GM19463 (cell line): Measurements from ENCODE around the gene SMG6.

Source experiments
- ATAC-seq: cut with Tn5 transposase; IDR thresholded peaks from one replicate; pipeline ENCODE4 v1.9.1; 2021; ENCODE audit warnings: mild to moderate bottlenecking, moderate library complexity; ENCODE audit not compliant: unreplicated experiment

Gene SMG6

GRCh38 chr17:2035541-2036488 lies 267.8 kb downstream of the SMG6 start:
- ATAC-seq = no peak

- no peak for ATAC-seq
These were observed 268.6 kb downstream of the SMG6 start for GRCh38 chr17:2034806-2035540.

- ATAC-seq = no peak
These were observed 269.4 kb downstream of the SMG6 start for GRCh38 chr17:2034157-2034556.

- no peak for ATAC-seq
These were observed 270.4 kb downstream of the SMG6 start for GRCh38 chr17:2033153-2033552.

GRCh38 chr17:2030779-2031163 lies 272.8 kb downstream of the SMG6 start:
- ATAC-seq = no peak

GRCh38 chr17:2029911-2030778 lies 273.4 kb downstream of the SMG6 start, which contains the start of gene DPH1:
TSS of gene DPH1 (plus strand) at chr17:2030153. CDS start at chr17:2030170, 17 bp downstream.
- peak; percentile 79 for ATAC-seq

- no peak for ATAC-seq
These were observed 274.8 kb downstream of the SMG6 start for GRCh38 chr17:2028737-2029136.

- no peak for ATAC-seq
These were observed 275.4 kb downstream of the SMG6 start for GRCh38 chr17:2028234-2028614.

GRCh38 chr17:2027528-2028233 lies 275.9 kb downstream of the SMG6 start:
- ATAC-seq = no peak

- ATAC-seq = no peak
These were observed 277.8 kb downstream of the SMG6 start for GRCh38 chr17:2025622-2026309.

- no peak for ATAC-seq
These were observed 278.4 kb downstream of the SMG6 start, which contains the start of gene RTN4RL1 for GRCh38 chr17:2025220-2025621. TSS of gene RTN4RL1 (minus strand) at chr17:2025334. CDS start at chr17:2024865, 469 bp downstream.

- ATAC-seq = no peak
These were observed 278.9 kb downstream of the SMG6 start for GRCh38 chr17:2024572-2025219.

- ATAC-seq = no peak
These were observed 279.7 kb downstream of the SMG6 start for GRCh38 chr17:2023692-2024571.

GRCh38 chr17:2023256-2023655 lies 280.3 kb downstream of the SMG6 start:
- no peak for ATAC-seq

- no peak for ATAC-seq
These were observed 280.8 kb downstream of the SMG6 start for GRCh38 chr17:2022647-2023240.

GRCh38 chr17:2020721-2021120 lies 282.9 kb downstream of the SMG6 start:
- ATAC-seq = no peak

- no peak for ATAC-seq
These were observed 283.9 kb downstream of the SMG6 start for GRCh38 chr17:2019723-2020122.
